Skeletal muscle cell (primary cell): Measurements from ENCODE around the gene IGSF21.

Source experiments
- DNase-seq: peaks from one replicate; pipeline ENCODE4 v3.0.0-alpha.2; 2010; ENCODE audit warnings: low read depth
- H3K4me3 ChIP-seq: 2 replicates; pipeline ENCODE4 v1.5.1; 2011; ENCODE audit warnings: low read depth, mild to moderate bottlenecking, control low read depth, low read length, moderate library complexity

Gene IGSF21

GRCh38 chr1:18278946-18279345, 171.3 kb downstream of the IGSF21 start:
- DNase-seq: no peak
- no peak overlapping the region for H3K4me3 ChIP-seq

GRCh38 chr1:18279351-18280074, 171.9 kb downstream of the IGSF21 start:
- no peak overlapping the region for H3K4me3 ChIP-seq
- DNase-seq: no peak

GRCh38 chr1:18280956-18281355, 173.4 kb downstream of the IGSF21 start:
- no peak for DNase-seq
- no peak overlapping the region for H3K4me3 ChIP-seq

GRCh38 chr1:18282851-18283600, 175.4 kb downstream of the IGSF21 start:
- no peak for DNase-seq
- H3K4me3 ChIP-seq: no peak overlapping the region

GRCh38 chr1:18283601-18284385, 176.2 kb downstream of the IGSF21 start:
- no peak overlapping the region for H3K4me3 ChIP-seq
- no peak for DNase-seq

GRCh38 chr1:18284805-18285537, 177.4 kb downstream of the IGSF21 start:
- DNase-seq: no peak
- no peak overlapping the region for H3K4me3 ChIP-seq

GRCh38 chr1:18285538-18285924, 177.9 kb downstream of the IGSF21 start:
- no peak overlapping the region for H3K4me3 ChIP-seq
- DNase-seq: no peak

GRCh38 chr1:18288722-18289121, 181.1 kb downstream of the IGSF21 start:
- DNase-seq: no peak

GRCh38 chr1:18289597-18289996, 182.0 kb downstream of the IGSF21 start:
- no peak for DNase-seq
- no peak overlapping the region for H3K4me3 ChIP-seq

More at GRCh38 chr1:18288722-18289121, 181.1 kb downstream of the IGSF21 start:
- no peak overlapping the region for H3K4me3 ChIP-seq

GRCh38 chr1:18290740-18291412, 183.3 kb downstream of the IGSF21 start:
- DNase-seq: no peak
- H3K4me3 ChIP-seq: no peak overlapping the region

GRCh38 chr1:18292531-18292930, 184.9 kb downstream of the IGSF21 start:
- DNase-seq: no peak

GRCh38 chr1:18293291-18293690, 185.7 kb downstream of the IGSF21 start:
- no peak for DNase-seq
- H3K4me3 ChIP-seq: no peak overlapping the region

More at GRCh38 chr1:18292531-18292930, 184.9 kb downstream of the IGSF21 start:
- no peak overlapping the region for H3K4me3 ChIP-seq

- DNase-seq: no peak
- H3K4me3 ChIP-seq: no peak overlapping the region
Observed at GRCh38 chr1:18294437-18295176, 187.0 kb downstream of the IGSF21 start.

GRCh38 chr1:18297896-18298648, 190.5 kb downstream of the IGSF21 start:
- no peak overlapping the region for H3K4me3 ChIP-seq
- no peak for DNase-seq

- no peak for DNase-seq
- no peak overlapping the region for H3K4me3 ChIP-seq
Observed at GRCh38 chr1:18299441-18300338, 192.1 kb downstream of the IGSF21 start.

- H3K4me3 ChIP-seq: no peak overlapping the region
- no peak for DNase-seq
Observed at GRCh38 chr1:18300376-18300775, 192.8 kb downstream of the IGSF21 start.
